ENCODE data around the gene GAL.
"Not testable (repeated sequence)": the region's sequence is repeated elsewhere in the genome, so short reads cannot be mapped to it uniquely, and the experiment has no call there.

GAL gene

GRCh38 chr11:68684385-68685356 lies at the start of gene GAL:
Gene GAL (plus strand): TSS chr11:68684544. CDS start chr11:68684924, 380 bp downstream.
- no peak for DNase-seq (ENCODE audit: low read depth)

- not testable (repeated sequence) for DNase-seq (ENCODE audit: low read depth)
Observed at GRCh38 chr11:68634606-68635005, 49.7 kb upstream of the GAL start.

GRCh38 chr11:68635172-68635571 lies 49.2 kb upstream of the GAL start:
- DNase-seq (ENCODE audit: low read depth), result not testable (repeated sequence)

- not testable (repeated sequence) for DNase-seq (ENCODE audit: low read depth)
Observed at GRCh38 chr11:68635883-68636282, 48.5 kb upstream of the GAL start.

GRCh38 chr11:68639322-68639721 lies 45.0 kb upstream of the GAL start:
- not testable (repeated sequence) for DNase-seq (ENCODE audit: low read depth)

GRCh38 chr11:68641880-68642279 lies 42.5 kb upstream of the GAL start:
- DNase-seq (ENCODE audit: low read depth), result no peak

GRCh38 chr11:68643585-68643984 lies 40.8 kb upstream of the GAL start:
- no peak for DNase-seq (ENCODE audit: low read depth)

GRCh38 chr11:68646832-68647231 lies 37.5 kb upstream of the GAL start:
- DNase-seq (ENCODE audit: low read depth), result no peak

GRCh38 chr11:68649851-68650555 lies 34.3 kb upstream of the GAL start:
- DNase-seq (ENCODE audit: low read depth), result no peak

- DNase-seq (ENCODE audit: low read depth), result no peak
Observed at GRCh38 chr11:68650801-68651200, 33.5 kb upstream of the GAL start.

- DNase-seq (ENCODE audit: low read depth), result peak; percentile 40
Observed at GRCh38 chr11:68651208-68651984, 32.9 kb upstream of the GAL start.

GRCh38 chr11:68651985-68652682 lies 32.2 kb upstream of the GAL start:
- no peak for DNase-seq (ENCODE audit: low read depth)

GRCh38 chr11:68652683-68653156 lies 31.6 kb upstream of the GAL start:
- no peak for DNase-seq (ENCODE audit: low read depth)

- DNase-seq (ENCODE audit: low read depth), result no peak
Observed at GRCh38 chr11:68653486-68654430, 30.6 kb upstream of the GAL start.

GRCh38 chr11:68654978-68655377 lies 29.4 kb upstream of the GAL start:
- no peak for DNase-seq (ENCODE audit: low read depth)

- DNase-seq (ENCODE audit: low read depth), result no peak
Observed at GRCh38 chr11:68655406-68655805, 28.9 kb upstream of the GAL start.

- DNase-seq (ENCODE audit: low read depth), result no peak
Observed at GRCh38 chr11:68655806-68656205, 28.5 kb upstream of the GAL start.

- DNase-seq (ENCODE audit: low read depth), result no peak
Observed at GRCh38 chr11:68657021-68657780, 27.1 kb upstream of the GAL start.

GRCh38 chr11:68658097-68658496 lies 26.2 kb upstream of the GAL start:
- no peak for DNase-seq (ENCODE audit: low read depth)

- DNase-seq (ENCODE audit: low read depth), result peak; percentile 53
Observed at GRCh38 chr11:68658661-68659060, 25.7 kb upstream of the GAL start.
